Fibroblast of upper back skin (primary cell): Measurements from ENCODE around the gene DYNLRB1.
A peak's percentile ranks its signal among the peaks of the same experiment; 100 is the strongest.

Experiments used
- DNase-seq: peaks from one replicate; pipeline ENCODE4 v3.0.0-alpha.2; 2013

DYNLRB1 gene

GRCh38 chr20:34535301-34535840 is 19.1 kb downstream of the DYNLRB1 start:
- DNase-seq: no peak

- no peak for DNase-seq
Measured at GRCh38 chr20:34535857-34536256, 19.6 kb downstream of the DYNLRB1 start.

GRCh38 chr20:34536798-34537394 is 20.7 kb downstream of the DYNLRB1 start:
- no peak for DNase-seq

- no peak for DNase-seq
Measured at GRCh38 chr20:34537651-34538050, 21.4 kb downstream of the DYNLRB1 start.

DNA sequence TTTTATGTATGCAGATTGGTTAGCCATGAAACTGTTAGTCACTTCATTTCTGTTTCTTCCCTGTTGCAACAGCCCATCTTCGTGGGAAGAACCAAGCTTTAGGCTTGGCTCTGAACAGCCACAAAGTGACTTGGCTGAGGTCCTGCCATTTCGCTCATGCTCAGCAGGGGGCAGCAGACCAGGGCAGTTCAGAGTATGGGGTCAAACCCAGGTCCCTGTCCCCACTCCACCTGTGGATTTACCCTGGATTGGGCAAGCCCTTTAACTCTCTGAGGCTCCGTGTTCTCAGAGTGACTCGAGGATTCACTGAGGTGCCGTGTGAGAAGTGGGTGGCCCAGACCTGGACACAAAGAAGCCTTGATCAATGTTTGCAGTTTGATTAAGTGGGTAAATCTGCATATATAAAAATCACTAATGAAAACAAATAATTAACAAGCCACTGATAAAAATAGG is 22.5 kb downstream of the DYNLRB1 start:
- peak; percentile 49 for DNase-seq

DNA sequence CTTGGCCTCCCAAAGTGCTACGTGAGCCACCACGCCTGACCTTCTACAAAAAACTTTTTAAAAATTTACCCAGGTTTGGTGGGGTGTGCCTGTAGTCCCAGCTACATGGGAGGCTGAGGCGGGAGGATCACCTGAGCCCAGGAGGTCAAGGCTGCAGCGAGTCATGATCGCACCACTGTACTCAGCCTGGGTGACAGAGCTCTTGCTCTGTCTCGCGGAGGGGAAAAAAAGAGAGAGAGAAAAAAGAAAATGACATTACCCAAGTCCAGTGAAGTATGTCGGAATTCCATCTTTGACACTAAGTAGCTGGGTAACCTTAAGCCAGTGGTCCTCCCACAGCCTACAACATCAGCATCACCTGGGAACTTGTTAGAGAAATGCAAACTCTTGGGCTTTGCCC is 23.5 kb downstream of the DYNLRB1 start:
- DNase-seq: no peak

DNA sequence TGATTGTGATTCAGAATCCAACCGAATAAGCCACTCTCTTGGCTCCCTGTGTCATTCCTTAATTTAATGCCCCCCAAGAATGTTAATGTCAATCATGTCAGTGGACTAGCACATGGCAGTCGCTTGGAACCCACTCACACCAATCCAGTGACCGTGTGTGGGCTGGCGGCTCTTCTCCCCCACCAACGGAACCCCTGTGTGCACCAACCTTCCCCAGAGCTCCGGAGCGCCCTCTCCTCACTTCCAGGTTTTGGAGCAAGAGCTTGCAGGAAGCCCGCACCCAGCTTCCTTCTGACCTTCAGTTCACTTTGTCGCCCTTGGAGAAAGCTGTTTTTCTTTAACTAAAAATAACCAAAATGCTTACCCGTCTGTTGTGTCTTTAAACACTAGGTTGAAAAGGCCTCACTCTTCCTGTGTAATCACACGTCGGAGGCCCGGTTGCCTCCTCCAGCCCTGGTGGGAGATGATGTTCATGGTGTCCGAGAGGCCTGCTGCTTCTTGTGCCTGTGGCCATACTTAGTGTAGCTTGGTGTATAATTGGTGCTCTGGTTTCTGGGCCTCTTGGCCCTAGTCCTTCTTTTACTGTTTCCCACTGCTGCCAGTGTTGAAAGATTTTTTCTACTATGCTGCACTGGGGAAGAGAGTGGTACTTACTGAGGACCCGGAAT is 24.5 kb downstream of the DYNLRB1 start:
- no peak for DNase-seq

- no peak for DNase-seq
Measured at GRCh38 chr20:34541264-34541901, 25.2 kb downstream of the DYNLRB1 start.

DNA sequence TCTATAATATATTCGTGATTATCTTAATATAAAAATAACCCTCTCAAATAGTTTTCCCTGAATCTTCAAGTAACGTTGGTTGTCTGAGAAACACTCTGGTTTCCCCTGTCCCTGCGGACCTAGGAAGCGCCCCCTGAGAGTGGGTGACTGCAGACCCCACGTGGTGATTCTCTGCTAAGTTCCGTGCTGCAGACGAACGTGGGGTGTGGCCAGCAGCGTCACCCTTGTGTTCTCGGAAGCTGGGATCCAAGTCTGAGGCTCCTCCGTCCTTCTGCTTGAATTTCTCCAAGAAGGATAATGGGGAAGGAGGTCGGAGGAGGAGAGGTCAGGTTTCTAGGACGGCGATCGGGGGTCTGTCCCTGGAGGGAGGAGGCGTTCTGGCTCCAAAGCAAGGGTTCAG is 25.7 kb downstream of the DYNLRB1 start:
- no peak for DNase-seq

DNA sequence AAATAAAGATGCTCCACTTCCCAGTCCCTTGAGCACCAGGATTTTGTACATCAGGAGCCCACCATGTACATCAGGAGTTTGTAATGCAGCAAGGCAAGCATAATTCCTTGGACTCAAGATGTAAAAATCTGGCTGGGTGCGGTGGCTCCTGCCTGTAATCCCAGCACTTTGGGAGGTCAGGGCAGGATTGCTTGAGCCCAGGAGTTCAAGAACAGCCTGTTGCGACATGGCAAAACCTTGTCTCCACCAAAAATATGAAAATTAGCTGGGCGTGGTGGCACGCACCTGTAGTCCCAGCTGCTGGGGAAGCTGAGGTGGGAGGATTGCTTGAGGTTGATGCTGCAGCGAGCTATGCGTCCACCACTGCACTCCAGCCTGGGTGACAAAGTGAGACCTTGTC is 26.2 kb downstream of the DYNLRB1 start:
- DNase-seq: no peak

GRCh38 chr20:34543463-34544056 is 27.3 kb downstream of the DYNLRB1 start:
- DNase-seq: no peak

GRCh38 chr20:34544109-34544796 is 28.0 kb downstream of the DYNLRB1 start:
- DNase-seq: no peak

- DNase-seq: no peak
Measured at GRCh38 chr20:34546751-34547181, 30.5 kb downstream of the DYNLRB1 start.

- no peak for DNase-seq
Measured at GRCh38 chr20:34547844-34548613, 31.8 kb downstream of the DYNLRB1 start.

- DNase-seq: no peak
Measured at GRCh38 chr20:34549291-34549928, 33.2 kb downstream of the DYNLRB1 start.

GRCh38 chr20:34549929-34550305 is 33.7 kb downstream of the DYNLRB1 start:
- no peak for DNase-seq

DNA sequence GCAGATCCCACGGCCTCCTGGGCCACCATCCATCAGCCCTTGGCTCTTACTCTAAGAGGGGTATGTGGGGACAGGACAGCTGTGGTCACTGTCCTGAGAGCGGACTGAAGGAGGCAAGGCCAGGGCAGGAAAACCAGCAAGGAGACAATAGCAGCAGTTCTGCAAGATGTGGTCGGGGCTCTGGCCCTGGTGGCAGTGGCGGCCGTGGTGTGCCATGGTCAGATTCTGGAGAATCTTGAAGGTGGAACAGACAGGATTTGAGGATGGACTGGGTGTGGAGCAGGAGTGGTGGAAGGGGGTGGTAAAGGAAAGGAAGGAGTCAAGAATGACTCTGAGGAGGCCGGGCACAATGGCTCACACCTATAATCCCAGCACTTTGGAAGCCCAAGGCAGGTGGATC is 36.3 kb downstream of the DYNLRB1 start:
- no peak for DNase-seq

- no peak for DNase-seq
Measured at GRCh38 chr20:34553366-34553867, 37.2 kb downstream of the DYNLRB1 start.

GRCh38 chr20:34557936-34558319 is 41.7 kb downstream of the DYNLRB1 start:
- no peak for DNase-seq

DNA sequence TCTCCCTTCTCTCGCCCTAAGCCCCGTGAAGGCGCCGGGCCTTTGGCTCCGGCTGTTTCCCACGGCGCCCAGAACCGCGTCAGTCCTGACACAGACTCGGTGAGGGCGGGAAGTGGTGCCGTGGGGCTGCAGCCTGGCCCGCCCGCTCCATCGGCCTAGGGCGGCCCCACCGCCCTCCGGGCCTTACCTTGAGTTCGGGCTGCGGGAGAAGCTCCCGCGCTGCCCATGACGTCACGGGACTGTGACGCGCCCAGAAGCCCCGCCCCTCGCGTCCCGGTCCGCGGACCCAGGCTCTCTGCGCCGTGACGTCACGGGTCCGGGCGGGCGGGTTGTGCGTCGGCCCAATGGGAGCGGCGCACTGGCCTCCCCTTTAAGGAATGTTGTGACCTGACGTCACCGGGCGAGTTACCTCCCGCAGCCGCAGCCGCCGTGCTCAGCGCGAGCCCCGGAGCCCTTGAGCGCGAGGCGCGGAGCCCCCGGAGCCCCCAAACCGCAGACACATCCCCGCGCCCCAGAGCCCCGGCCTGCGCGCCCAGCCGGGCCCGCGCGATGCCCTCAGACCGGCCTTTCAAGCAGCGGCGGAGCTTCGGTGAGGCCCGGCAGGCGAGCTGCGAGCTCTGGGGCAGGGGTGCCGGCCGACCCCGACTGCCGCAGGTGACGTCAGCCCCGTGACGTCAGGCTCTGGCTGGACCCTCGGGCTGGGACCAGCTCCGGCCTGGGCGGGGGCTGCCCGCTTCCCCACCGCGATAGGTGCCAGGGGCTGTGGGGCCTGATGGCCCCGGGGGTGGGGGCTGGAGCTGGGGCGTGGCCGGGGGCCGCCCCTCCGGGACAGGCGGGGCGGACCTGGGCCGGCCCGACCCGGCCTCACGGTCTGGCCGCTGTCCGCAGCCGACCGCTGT is 42.3 kb downstream of the DYNLRB1 start, which contains the start of gene MAP1LC3A:
MAP1LC3A (plus strand) TSS at position 399 of the 899 bp plus-strand sequence; CDS start at position 550, 151 bp downstream.
- peak; percentile 97 for DNase-seq
